Skeletal muscle tissue (tissue), 4 donors: ENCODE measurements around the gene BRCC3. TPM values are rescaled to one million over a fixed set of nuclear protein-coding genes. Genes with fewer than 3 reads are reported as not detected.

Source experiments
- H3K27ac ChIP-seq: one replicate; pipeline ENCODE4 v1.7.0; 2013; ENCODE audit warnings: mild to moderate bottlenecking, low read depth, low read length, inconsistent platforms
- H3K27me3 ChIP-seq, 3 donors: one replicate each; pipeline ENCODE4 v1.7.0; 2013; ENCODE audit warnings: low read length in 3 of 3; ENCODE audit not compliant: control insufficient read depth in 3 of 3, insufficient read depth in 3 of 3
- H3K36me3 ChIP-seq, 3 donors: one replicate each; pipeline ENCODE4 v1.7.0; 2013; ENCODE audit warnings: low read length in 3 of 3; ENCODE audit not compliant: control insufficient read depth in 3 of 3, insufficient read depth in 3 of 3
- H3K4me1 ChIP-seq, 3 donors: one replicate each; pipeline ENCODE4 v1.7.0; 2013; ENCODE audit warnings: low read length in 3 of 3, mild to moderate bottlenecking in 3 of 3; ENCODE audit not compliant: control insufficient read depth in 3 of 3, insufficient read depth in 3 of 3
- H3K4me3 ChIP-seq, 3 donors: one replicate each; pipeline ENCODE4 v1.7.0; 2013; ENCODE audit warnings: low read length in 3 of 3
- H3K9ac ChIP-seq, 3 donors: one replicate each; pipeline ENCODE4 v1.7.0; 2013; ENCODE audit warnings: low read length in 3 of 3, mild to moderate bottlenecking in 3 of 3, moderate library complexity in 2 of 3, low read depth in 1 of 3
- H3K9me3 ChIP-seq, 3 donors: one replicate each; pipeline ENCODE4 v1.7.0; 2013; ENCODE audit warnings: low read length in 3 of 3; ENCODE audit not compliant: control insufficient read depth in 3 of 3
- total RNA-seq: library from RNA; depleted of rRNA; stranded (reverse); fragments of >200 nt; gene quantifications from one replicate; pipeline ENCODE4 v1.2.3, GENCODE V29; 2014
- donor health status: Osteomylitis.

The BRCC3 gene
- total RNA-seq, 1 donor from 2014 or later = 4.2 TPM

DNA sequence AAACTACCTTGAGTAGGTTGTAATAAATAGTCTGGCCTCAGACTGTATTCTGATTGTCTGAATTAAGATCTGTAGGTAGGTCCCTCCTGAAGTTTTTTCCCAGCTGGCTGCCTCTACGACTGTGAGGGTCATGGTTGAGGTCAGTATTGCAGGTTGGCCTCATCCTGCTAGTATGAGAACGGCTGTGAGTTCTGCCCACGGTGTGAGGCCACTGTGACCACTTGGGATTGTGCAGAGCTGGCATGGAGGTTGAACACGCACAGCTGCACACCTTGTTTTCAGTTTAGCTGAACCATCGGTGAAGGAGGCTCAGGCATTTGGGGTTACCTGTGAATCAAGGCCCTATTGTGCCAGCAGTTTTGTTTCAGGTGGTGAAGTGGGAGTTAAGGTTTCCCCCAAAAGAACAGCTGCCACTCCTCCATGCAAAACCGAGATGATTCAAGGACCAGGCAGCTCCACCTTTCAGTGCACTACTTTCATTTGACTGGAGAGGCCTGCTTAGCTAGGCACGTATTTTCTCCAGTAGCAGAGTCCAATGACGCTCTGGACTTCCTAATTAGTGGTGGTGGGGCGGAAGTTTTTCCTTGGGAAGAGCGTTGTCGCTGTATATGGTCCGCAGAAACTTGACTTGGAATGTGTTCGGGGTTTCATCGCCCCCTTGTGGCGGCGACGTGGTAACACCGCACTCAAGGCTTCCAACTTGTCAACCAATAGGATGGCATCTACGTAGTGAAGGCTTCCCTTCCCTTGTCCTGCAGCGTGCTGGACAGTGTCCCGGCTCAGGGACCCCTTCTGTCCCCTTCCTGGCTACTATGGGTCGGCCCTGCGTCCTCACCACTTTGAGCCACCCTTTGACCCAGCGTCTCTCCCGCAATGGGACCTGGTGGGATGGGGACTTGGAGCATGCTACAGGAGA is 14.2 kb upstream of the BRCC3 start:
- H3K36me3 ChIP-seq = peaks cover 2 to 13% (median 7%) of the 10 kb centered on the region in 3 donors
- H3K4me3 ChIP-seq = peak overlapping the region in 2 of 3 donors; percentile 29 to 54
- H3K9ac ChIP-seq = peak overlapping the region in 2 of 3 donors; percentile 35 to 40
- H3K27me3 ChIP-seq = no peaks in the 10 kb centered on the region
- H3K4me1 ChIP-seq = peaks cover 4 to 13% (median 9%) of the 10 kb centered on the region in 3 donors
- H3K27ac ChIP-seq = peak overlapping the region; percentile 26
- H3K9me3 ChIP-seq = peaks cover 0 to 2% (median 0%) of the 10 kb centered on the region in 3 donors

DNA sequence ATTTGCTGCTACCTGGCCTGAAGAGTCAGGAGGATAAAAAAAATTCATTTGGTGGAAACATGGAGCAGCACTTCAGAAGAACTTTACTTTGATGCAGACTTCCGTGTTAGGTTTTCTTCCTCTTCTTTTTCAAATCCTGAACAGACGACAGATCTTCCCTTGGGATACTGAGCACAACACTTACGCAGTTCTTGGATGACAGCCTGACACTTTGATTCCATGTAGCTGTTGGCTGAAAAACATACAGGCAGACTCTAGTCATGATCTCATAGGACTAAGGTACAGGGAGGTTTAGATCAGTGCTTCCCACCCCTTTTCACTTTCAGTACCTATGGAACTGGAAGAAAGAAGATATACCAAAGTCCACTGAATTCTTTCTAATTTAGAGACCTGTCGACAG is 9.5 kb upstream of the BRCC3 start:
- Histone ChIP-seq H3K36me3 (peaks cover 0 to 2% (median 0%) of the 10 kb centered on the region in 3 donors), H3K9me3 (peaks cover 0 to 2% (median 0%) of the 10 kb centered on the region in 3 donors), H3K4me1 (peaks cover 4 to 10% (median 9%) of the 10 kb centered on the region in 3 donors), H3K27me3 (no peaks in the 10 kb centered on the region), H3K27ac (no peak overlapping the region), H3K4me3 (no peak overlapping the region), H3K9ac (no peak overlapping the region)

DNA sequence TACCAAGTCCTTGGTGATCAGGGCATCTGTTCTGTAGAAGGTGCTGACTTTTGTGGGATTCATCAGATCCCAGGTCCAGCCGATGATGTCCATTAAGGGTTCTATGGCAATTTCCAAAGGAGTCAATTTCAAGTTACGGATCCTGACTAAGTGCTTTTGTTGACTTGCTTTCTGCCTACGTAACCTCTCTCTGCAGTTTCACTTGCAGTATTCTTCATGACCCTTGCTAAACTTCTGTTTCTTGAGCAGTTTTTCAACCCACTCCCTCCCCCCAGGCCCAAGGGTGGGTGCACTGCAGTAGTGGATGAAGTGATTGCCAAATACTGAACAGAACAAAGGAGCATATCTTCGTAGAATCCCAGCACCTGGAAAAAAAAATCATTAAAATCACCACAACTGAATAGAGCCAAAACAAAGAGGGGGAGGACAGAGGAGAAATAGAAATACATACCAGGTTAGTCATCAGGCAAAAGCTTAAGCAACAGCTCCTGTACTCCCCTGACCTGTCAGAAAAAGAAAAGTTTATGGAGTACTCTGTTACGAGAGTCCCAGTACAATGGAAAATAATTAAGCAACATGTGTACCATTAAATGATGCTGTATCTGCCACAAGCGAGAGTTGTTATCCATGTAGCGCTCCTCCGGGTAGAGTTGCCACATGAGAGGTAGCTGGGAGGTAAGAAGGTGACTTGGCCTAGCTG is 6.1 kb upstream of the BRCC3 start:
- Histone ChIP-seq H3K9me3 (no peaks in the 10 kb centered on the region), H3K27me3 (no peaks in the 10 kb centered on the region), H3K27ac (no peak overlapping the region), H3K4me1 (peaks cover 0 to 4% (median 2%) of the 10 kb centered on the region in 3 donors), H3K36me3 (no peaks in the 10 kb centered on the region), H3K9ac (no peak overlapping the region), H3K4me3 (no peak overlapping the region)

DNA sequence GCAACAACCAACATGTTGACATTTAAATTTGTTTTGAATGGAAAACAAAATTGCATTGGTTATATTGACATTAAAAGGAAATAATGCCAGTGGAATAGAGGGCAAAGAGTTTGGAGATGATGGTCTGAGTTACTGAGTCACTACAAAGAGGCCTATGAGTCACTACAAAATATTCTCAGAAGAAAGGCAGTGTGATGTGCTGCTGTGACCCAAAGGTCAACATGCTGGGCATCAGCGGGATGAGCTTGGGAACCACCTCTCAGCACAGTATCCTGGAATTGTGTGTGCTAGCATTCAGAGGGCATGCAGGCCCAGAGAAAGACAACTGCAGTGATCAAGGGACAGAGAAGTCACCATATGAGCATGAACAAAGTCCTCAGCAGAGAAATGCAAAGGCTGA is 3.1 kb upstream of the BRCC3 start:
- Histone ChIP-seq H3K4me3 (no peak overlapping the region), H3K36me3 (no peaks in the 10 kb centered on the region), H3K27ac (no peak overlapping the region), H3K9ac (no peak overlapping the region), H3K4me1 (peaks cover 0 to 5% (median 2%) of the 10 kb centered on the region in 3 donors), H3K27me3 (no peaks in the 10 kb centered on the region), H3K9me3 (no peaks in the 10 kb centered on the region)

DNA sequence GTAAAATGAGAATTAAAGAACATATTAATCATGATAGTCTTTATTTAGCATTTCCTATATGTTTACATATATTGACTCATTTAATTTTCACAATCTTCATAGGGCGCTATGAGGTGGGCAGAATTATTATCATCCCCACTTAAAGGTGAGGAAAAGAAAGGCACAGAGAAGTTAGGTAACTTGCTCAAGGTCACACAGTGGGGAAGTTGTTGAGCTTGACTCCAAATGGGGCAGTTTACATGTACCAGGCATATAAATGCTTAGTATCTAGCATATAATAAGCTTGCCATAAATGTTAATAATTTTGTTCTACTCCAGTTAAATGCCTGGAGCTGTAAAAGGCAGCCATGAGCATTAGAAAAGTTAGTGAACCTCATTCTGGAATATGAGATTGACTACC is 1.9 kb upstream of the BRCC3 start:
- no peak overlapping the region for H3K27ac ChIP-seq
- H3K4me3 ChIP-seq = peak overlapping the region in 2 of 3 donors; percentile 56 to 78
- no peaks in the 10 kb centered on the region for H3K9me3 ChIP-seq
- no peak overlapping the region for H3K9ac ChIP-seq
- H3K27me3 ChIP-seq = no peaks in the 10 kb centered on the region
- peaks cover 0 to 5% (median 2%) of the 10 kb centered on the region in 3 donors for H3K4me1 ChIP-seq
- peaks cover 0 to 3% (median 0%) of the 10 kb centered on the region in 3 donors for H3K36me3 ChIP-seq

DNA sequence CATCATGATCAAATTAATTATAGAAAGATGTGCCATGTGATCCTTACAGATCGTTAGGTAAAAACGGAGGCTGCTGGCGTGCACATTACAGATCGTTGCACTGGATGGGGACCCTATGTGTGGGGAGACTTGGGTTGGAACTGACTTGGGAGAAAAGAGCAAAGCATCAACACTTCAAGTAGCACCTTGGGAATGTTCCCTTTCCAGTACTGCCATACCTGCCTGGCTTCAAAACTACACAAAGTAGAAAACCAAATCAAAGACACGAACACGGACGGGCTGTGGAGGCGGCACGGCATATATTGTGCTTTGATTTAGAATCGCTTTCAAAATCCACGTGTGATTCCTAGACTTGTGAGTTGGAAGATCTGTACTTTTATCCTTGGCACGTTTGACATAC is 1.3 kb upstream of the BRCC3 start:
- peak overlapping the region; percentile 71 to 83 (median 76) for H3K9ac ChIP-seq

DNA sequence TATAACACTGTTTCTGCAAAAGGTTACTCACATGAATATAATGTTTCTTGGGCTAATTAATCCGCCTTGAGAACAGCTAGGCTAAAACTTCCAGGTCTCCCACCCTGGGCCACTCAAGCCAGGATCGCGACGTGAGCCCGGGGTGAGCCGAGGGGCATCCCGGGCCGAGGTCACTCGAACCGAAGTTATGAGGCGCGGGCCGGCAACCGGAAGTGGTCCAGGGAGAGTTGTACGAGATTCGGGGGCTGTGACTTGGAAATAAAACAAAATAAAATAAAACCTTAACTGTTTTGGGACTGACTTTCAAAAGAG is 689 bp upstream of the BRCC3 start:
- Histone ChIP-seq H3K36me3 (peaks cover 0 to 7% (median 6%) of the 10 kb centered on the region in 3 donors), H3K27ac (peak overlapping the region; percentile 78), H3K4me3 (peak overlapping the region; percentile 56 to 78 (median 72)), H3K9me3 (no peaks in the 10 kb centered on the region), H3K4me1 (peaks cover 0 to 5% (median 2%) of the 10 kb centered on the region in 3 donors), H3K9ac (peak overlapping the region; percentile 71 to 83 (median 76)), H3K27me3 (no peaks in the 10 kb centered on the region)

More for the DNA sequence above, 1.3 kb upstream of the BRCC3 start:
- Histone ChIP-seq H3K9me3 (no peaks in the 10 kb centered on the region), H3K27ac (no peak overlapping the region), H3K4me1 (peaks cover 0 to 5% (median 2%) of the 10 kb centered on the region in 3 donors), H3K4me3 (peak overlapping the region; percentile 56 to 78 (median 72)), H3K36me3 (peaks cover 0 to 3% (median 0%) of the 10 kb centered on the region in 3 donors), H3K27me3 (no peaks in the 10 kb centered on the region)

DNA sequence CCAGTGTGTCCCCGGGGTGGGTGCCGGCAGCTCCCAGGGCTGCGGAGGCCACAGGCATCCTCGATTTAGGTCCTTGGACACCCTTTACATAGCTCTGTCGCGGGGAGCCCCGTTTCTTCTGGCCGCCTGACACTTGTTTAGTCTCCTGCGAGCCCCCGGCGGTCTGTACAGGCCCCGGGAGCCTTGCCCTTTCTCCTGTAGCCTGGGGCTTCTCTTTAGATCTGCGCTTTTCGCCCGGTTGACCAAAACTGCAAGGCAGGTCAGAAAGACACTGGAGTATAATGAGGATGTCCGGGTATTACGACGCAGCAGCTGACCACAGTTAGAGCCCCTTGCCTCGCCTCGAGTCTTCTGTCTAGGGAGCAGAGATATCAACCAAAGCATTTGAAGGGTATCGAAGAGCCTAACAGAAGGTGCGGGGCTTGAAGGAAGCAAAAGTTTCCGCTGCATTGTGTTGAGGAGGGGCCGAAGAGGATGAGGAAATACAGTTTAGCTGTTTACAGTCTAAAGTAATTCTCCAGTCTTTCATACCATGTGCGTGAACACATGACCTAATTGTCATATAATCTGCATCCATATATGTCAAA is 479 bp downstream of the BRCC3 start:
- peaks cover 0 to 14% (median 7%) of the 10 kb centered on the region in 3 donors for H3K36me3 ChIP-seq
- H3K27ac ChIP-seq = peak overlapping the region; percentile 61
- H3K9me3 ChIP-seq = no peaks in the 10 kb centered on the region
- H3K4me1 ChIP-seq = peaks cover 0 to 5% (median 2%) of the 10 kb centered on the region in 3 donors
- H3K27me3 ChIP-seq = no peaks in the 10 kb centered on the region
- H3K4me3 ChIP-seq = peak overlapping the region; percentile 77 to 79 (median 78)
- peak overlapping the region; percentile 68 to 85 (median 79) for H3K9ac ChIP-seq

DNA sequence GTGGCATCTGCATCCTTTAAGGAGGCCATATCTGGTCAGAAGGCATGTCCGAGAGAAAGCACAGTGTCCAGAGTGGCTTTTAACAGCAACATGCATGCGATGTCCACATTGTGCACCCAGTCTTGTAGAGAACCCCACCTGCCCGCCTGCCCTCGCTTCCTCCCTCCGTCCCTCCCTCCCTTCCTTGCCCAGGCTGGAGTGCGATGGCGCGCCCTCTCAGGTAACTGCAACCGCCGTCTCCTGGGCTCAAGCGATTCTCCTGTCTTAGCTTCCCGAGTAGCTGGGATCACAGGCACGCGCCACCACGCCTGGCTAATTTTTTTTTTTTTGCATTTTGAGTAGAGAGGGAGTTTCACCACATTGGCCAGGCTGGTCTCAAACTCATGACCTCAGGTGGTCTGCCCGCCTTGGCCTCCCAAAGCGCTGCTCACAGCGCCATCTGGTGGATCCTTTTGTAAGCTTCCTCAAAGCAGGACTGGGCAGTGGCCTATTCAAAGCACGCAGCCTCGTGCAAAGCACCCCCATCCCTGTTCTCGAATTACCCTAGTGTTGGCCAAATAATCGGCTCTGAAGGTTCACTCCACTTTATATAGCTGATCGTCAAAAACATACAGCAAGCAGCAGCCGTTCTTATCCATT is 15.0 kb downstream of the BRCC3 start:
- no peak overlapping the region for H3K27ac ChIP-seq
- no peak overlapping the region for H3K4me3 ChIP-seq
- no peaks in the 10 kb centered on the region for H3K4me1 ChIP-seq
- no peak overlapping the region for H3K9ac ChIP-seq
- H3K36me3 ChIP-seq = peaks cover 0 to 18% (median 2%) of the 10 kb centered on the region in 3 donors
- H3K27me3 ChIP-seq = no peaks in the 10 kb centered on the region
- H3K9me3 ChIP-seq = no peaks in the 10 kb centered on the region
